T-cell (primary cell): Measurements from ENCODE around the gene IQCH. TPM values are rescaled to one million over a fixed set of nuclear protein-coding genes. Genes with fewer than 3 reads are reported as not detected.

Experiments used
- ATAC-seq, 4 experiments: fragments of 200-7000 bp in 3 of 4; fragments of 150-1000 bp in 1 of 4; cut with Tn5 transposase; replicated peaks in 1 of 4; 1 replicate in 3 of 4; 2 replicates in 1 of 4; pipeline ENCODE4 v1.10.0; 2021; ENCODE audit warnings: moderate library complexity in 3 of 4, mild to moderate bottlenecking in 2 of 4, moderate number of reproducible peaks in 1 of 4
- CTCF ChIA-PET, 2 donors: fragments of 300-600 bp; sonication (Branson Sonifier 250); formaldehyde crosslinking; loops; one replicate each; lab custom pipeline; 2022; ENCODE audit warnings: antibody characterized with exemption in 2 of 2; lab: Charles Lee
- POLR2A ChIA-PET, 2 donors: fragments of 300-600 bp; sonication (Branson Sonifier 250); formaldehyde crosslinking; loops; one replicate each; lab custom pipeline; 2022; ENCODE audit warnings: antibody characterized with exemption in 2 of 2; lab: Charles Lee
- DNase-seq, 35 experiments: peaks; one replicate each; pipeline versions ENCODE4 v3.0.0 to v3.0.0-alpha.2; 2013 to 2023
- H3K27ac ChIP-seq: one replicate; pipeline ENCODE4 v1.5.1; 2013; ENCODE audit warnings: low read length
- H3K27me3 ChIP-seq, 2 experiments: replicated peaks in 1 of 2; 1 replicate in 1 of 2; 2 replicates in 1 of 2; pipeline versions ENCODE4 v1.6.1 to v1.7.0; 2013; ENCODE audit warnings: low read length in 1 of 2, mixed read lengths in 1 of 2; ENCODE audit not compliant: control insufficient read depth in 2 of 2, insufficient read depth in 2 of 2; ENCODE audit errors: extremely low read depth in 1 of 2
- H3K36me3 ChIP-seq, 2 donors: 1 replicate in 1 of 2; 2 replicates in 1 of 2; pipeline versions ENCODE4 v1.6.1 to v1.7.0; 2013; ENCODE audit warnings: low read length in 1 of 2; ENCODE audit not compliant: control insufficient read depth in 2 of 2, insufficient read depth in 1 of 2; ENCODE audit errors: extremely low read depth in 1 of 2
- H3K4me1 ChIP-seq, 2 experiments: 1 replicate in 1 of 2; 2 replicates in 1 of 2; pipeline versions ENCODE4 v1.6.1 to v1.7.0; 2013; ENCODE audit warnings: low read length in 2 of 2, mixed read lengths in 1 of 2; ENCODE audit not compliant: insufficient read depth in 2 of 2, control insufficient read depth in 1 of 2; ENCODE audit errors: extremely low read depth in 1 of 2
- H3K4me3 ChIP-seq, 2 donors: 1 replicate in 1 of 2; 2 replicates in 1 of 2; pipeline versions ENCODE4 v1.5.1 to v1.7.0; 2013; ENCODE audit warnings: mild to moderate bottlenecking in 2 of 2, low read length in 1 of 2, moderate library complexity in 1 of 2; ENCODE audit not compliant: control insufficient read depth in 1 of 2; ENCODE audit errors: extremely low read depth in 1 of 2
- H3K9me3 ChIP-seq: 2 replicates; pipeline ENCODE4 v1.7.0; 2013
- H3K27ac Mint-ChIP-seq, 2 donors: one replicate each; pipeline ENCODE4 v1.8.0; 2020 to 2021; ENCODE audit warnings: mild to moderate bottlenecking in 2 of 2, mixed read lengths in 2 of 2
- H3K27me3 Mint-ChIP-seq, 2 donors: one replicate each; pipeline ENCODE4 v1.8.0; 2021 to 2022; ENCODE audit warnings: mixed read lengths in 2 of 2
- H3K36me3 Mint-ChIP-seq: one replicate; pipeline ENCODE4 v1.8.0; 2021; ENCODE audit warnings: mixed read lengths
- H3K4me1 Mint-ChIP-seq, 3 donors: one replicate each; pipeline ENCODE4 v1.8.0; 2020 to 2022; ENCODE audit warnings: mixed read lengths in 3 of 3, mild to moderate bottlenecking in 1 of 3
- H3K4me3 Mint-ChIP-seq, 3 donors: one replicate each; pipeline ENCODE4 v1.8.0; 2020 to 2022; ENCODE audit warnings: mild to moderate bottlenecking in 3 of 3, mixed read lengths in 3 of 3, moderate library complexity in 3 of 3
- H3K9me3 Mint-ChIP-seq, 3 donors: one replicate each; pipeline ENCODE4 v1.8.0; 2020 to 2022; ENCODE audit warnings: mixed read lengths in 3 of 3
- WGBS: methylation state at CpG from one replicate; pipeline ENCODE4 v1.1.5; 2013; ENCODE audit warnings: missing lambda C conversion rate; ENCODE audit not compliant: insufficient coverage; 5-methylcytosine and 5-hydroxymethylcytosine counted together
- total RNA-seq, 35 experiments: library from RNA in 6 of 35; stranded (reverse) in 6 of 35; fragments of 120-200 nt in 1 of 35; gene quantifications; one replicate each; pipeline versions ENCODE4 v1.2.1 to v1.2.4 and lab custom pipeline; 2013 to 2026

IQCH gene
- total RNA-seq (1 to 10 TPM in 4 of 5 donors, under 1 TPM in 1; 0.43 to 2.6 (median 1.3) TPM), total RNA-seq (lab: John Stamatoyannopoulos, UW) (0.30 to 2.5 (median 1.2) reads per million in 29 experiments)
- 1.2 TPM for total RNA-seq (2013)

DNA sequence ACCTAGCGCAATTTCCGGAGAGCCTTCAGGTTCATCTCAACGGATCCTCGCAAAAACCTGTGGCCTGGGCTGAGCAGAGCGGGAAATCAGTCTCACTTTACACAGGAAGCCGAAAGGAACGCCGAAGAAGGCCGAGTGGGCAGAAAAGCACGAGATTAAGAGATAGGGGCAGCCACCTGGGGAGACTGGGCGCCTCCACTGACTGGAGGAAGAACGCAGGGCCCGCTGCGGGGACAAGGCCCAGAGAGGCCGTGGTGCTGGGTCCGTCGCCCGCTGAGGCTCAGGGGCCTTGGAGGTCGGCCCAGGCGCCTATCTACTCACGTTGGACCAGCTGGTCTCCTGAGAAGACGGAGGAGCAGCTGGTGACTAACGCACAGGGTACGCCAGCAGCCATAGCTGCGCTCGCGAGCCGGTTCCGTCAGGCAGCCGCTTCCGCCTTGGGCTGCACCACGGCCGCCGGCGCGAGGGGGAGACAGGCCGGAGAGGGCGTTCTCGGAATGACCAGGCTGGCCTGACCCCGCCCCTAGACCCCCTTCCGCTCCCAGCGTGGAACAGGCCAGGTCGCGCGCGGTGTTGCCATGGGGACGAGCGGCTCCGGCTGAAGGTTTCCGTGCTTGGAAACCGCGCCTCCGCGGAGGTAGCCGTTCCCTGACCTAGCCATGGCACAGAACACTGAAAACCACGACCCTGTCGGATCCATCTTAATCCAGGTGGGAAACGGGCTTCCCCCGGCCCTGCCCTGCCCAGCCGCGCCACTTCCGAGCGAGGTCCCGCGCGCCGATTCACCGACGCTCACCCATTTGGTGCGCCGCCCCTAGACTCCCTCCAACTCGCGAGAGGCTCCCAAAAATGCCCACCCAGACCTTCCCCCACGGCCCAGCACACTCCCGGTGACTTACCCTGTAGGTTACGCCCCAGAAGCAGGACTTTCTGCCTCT, at the start of gene IQCH, which contains the start of gene AAGAB:
Gene IQCH (plus strand): TSS at position 549 of the 938 bp plus-strand sequence. CDS start 111 bp downstream, at position 660.
Gene AAGAB (minus strand): TSS at position 424 of the 938 bp plus-strand sequence. CDS start 30 bp downstream, at position 394.
- POLR2A ChIA-PET = no interaction called here
- ATAC-seq = peak; percentile 88 to 95 (median 94)
- under 1% methylated on average over 73 of the region's 76 CpGs for WGBS

DNA sequence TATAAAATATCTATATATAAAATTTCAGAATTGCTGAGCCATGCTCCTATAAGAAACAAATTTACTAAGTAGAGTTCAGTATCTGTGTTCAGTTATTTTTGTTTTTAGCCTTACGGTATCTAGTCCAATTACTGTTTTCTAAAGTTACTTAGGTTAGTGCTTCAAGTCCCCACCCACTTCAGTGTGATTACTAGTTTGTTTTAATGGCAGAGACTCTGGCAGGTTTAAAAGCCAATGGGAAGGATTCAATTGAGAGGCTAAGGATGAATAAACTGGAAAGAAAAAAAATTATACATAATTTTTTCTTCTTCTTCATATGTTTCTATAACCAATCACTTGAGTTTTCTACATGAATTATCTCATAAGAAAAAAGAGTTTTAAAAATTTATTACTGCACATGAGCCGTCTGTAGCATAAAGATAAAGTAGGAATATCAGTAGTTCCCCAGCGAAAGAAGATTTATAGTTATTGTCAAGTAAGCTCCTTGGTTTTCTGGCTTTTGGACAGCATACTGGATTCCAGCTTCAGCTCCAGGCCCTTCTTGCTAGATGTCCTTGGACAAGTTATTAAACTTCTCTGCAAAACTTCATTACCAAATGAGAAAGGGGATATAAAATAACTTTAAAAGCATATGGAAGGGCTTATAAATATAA, 46.9 kb upstream of the IQCH start:
- CTCF ChIA-PET = interaction anchor here in 1 of 2 donors (0.6 kb wide), 1 partner anchor 239 kb away, joined by 8 read pairs; no protein-coding TSS in a partner anchor
- peaks cover 53% of the 10 kb centered on the region for H3K36me3 Mint-ChIP-seq
- no peak for ATAC-seq

More for the DNA sequence above, at the start of gene IQCH, which contains the start of gene AAGAB:
- no peaks in the 10 kb centered on the region for H3K27me3 Mint-ChIP-seq
- Histone ChIP-seq H3K9me3 (no peaks in the 10 kb centered on the region), H3K27ac (peak within 1 kb of the TSS; percentile 81), H3K27me3 (no peaks in the 10 kb centered on the region), H3K4me1 (peaks cover 6 to 17% of the 10 kb centered on the region in 2 experiments), H3K36me3 (no peaks in the 10 kb centered on the region), H3K4me3 (peak within 1 kb of the TSS; percentile 86 to 99)
- peaks cover 2% of the 10 kb centered on the region for H3K36me3 Mint-ChIP-seq
- H3K4me1 Mint-ChIP-seq = peaks cover 39 to 49% (median 45%) of the 10 kb centered on the region in 3 donors
- H3K4me3 Mint-ChIP-seq = peak within 1 kb of the TSS; percentile 82 to 99 (median 98)
- CTCF ChIA-PET = interaction anchor here in 1 of 2 donors (4.2 kb wide), 1 partner anchor 15 kb away, joined by 14 read pairs; no protein-coding TSS in a partner anchor
- peak within 1 kb of the TSS; percentile 92 to 95 for H3K27ac Mint-ChIP-seq
- peak; percentile 76 to 99 (median 87) for DNase-seq
- no peaks in the 10 kb centered on the region for H3K9me3 Mint-ChIP-seq

DNA sequence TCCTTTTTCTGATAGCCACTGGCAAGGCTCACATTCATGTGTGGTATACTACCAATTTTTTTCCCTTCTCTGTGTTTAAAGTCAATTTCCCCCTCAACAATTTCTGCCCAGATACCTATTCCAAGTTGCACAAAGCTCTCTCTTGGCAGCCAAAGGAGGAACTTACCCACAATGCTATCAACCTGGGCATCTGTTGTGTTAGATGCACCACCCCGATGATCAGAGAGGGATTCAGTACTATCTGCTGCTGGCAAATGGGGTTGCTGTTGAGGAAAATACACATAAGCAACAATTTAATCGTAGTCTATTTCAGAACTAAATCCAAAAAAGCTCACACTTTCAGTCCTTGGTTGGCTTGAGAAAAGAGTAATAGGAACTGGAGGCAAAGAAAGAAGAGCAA, 46.2 kb upstream of the IQCH start:
- H3K9me3 Mint-ChIP-seq = no peaks in the 10 kb centered on the region
- no peak overlapping the region for H3K27ac Mint-ChIP-seq
- Histone ChIP-seq H3K4me3 (no peak overlapping the region), H3K4me1 (no peaks in the 10 kb centered on the region), H3K36me3 (peaks cover 0 to 41% of the 10 kb centered on the region in 2 donors), H3K9me3 (no peaks in the 10 kb centered on the region), H3K27me3 (no peaks in the 10 kb centered on the region), H3K27ac (no peak overlapping the region)
- ATAC-seq = no peak
- CTCF ChIA-PET = interaction anchor here in 1 of 2 donors (0.6 kb wide), 1 partner anchor 240 kb away, joined by 8 read pairs; no protein-coding TSS in a partner anchor
- peaks cover 48% of the 10 kb centered on the region for H3K36me3 Mint-ChIP-seq
- no peaks in the 10 kb centered on the region for H3K27me3 Mint-ChIP-seq
- no peaks in the 10 kb centered on the region for H3K4me1 Mint-ChIP-seq
- no CpG with 5 or more reads among the region's 2 CpGs for WGBS
- POLR2A ChIA-PET = interaction anchor here in 1 of 2 donors (0.7 kb wide), 1 partner anchor 1432 kb away, joined by 4 read pairs; no protein-coding TSS in a partner anchor
- H3K4me3 Mint-ChIP-seq = no peak overlapping the region
- no peak for DNase-seq

More for the DNA sequence above, 46.9 kb upstream of the IQCH start:
- Mint-ChIP-seq H3K4me1 (no peaks in the 10 kb centered on the region), H3K9me3 (no peaks in the 10 kb centered on the region), H3K27ac (no peak overlapping the region), H3K4me3 (no peak overlapping the region), H3K27me3 (no peaks in the 10 kb centered on the region)
- no peaks in the 10 kb centered on the region for H3K4me1 ChIP-seq
- no peak overlapping the region for H3K27ac ChIP-seq
- no peaks in the 10 kb centered on the region for H3K9me3 ChIP-seq
- H3K4me3 ChIP-seq = no peak overlapping the region
- POLR2A ChIA-PET = interaction anchor here in 1 of 2 donors (0.7 kb wide), 1 partner anchor 1431 kb away, joined by 4 read pairs; no protein-coding TSS in a partner anchor
- H3K27me3 ChIP-seq = no peaks in the 10 kb centered on the region
- 100% methylated on average over 2 of the region's 3 CpGs for WGBS
- DNase-seq = no peak
- peaks cover 0 to 46% of the 10 kb centered on the region in 2 donors for H3K36me3 ChIP-seq

DNA sequence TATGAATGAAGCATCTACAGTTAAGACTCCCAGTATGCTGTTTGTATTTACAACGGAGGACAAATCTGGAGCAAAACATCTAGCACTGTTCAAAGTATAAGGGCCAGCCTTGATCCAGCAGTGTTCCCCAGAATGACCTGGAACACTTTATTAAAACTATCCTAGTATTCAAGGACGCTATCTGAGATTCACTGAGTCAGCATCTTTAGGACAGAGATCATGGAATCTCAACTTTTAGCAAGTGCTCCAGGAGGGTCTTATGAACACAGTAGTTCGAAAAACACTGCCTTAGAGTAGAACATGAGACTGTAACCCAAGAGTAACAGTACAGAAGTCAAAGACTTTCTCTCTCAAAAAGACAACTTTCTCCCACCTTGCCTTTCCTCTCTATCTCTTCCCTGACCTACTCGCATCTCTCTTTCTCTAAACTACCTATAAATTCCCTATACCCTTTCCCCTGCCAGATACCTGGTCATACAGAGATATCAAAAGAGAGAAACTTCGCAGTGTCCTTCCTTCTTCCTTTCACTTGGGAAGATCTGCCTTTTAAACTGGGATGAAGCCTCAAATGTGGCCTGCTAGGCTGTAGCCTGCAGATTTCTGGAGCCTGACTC, 43.9 kb upstream of the IQCH start:
- H3K27me3 ChIP-seq = no peaks in the 10 kb centered on the region
- no peaks in the 10 kb centered on the region for H3K27me3 Mint-ChIP-seq
- ATAC-seq = no peak
- peaks cover 34% of the 10 kb centered on the region for H3K36me3 Mint-ChIP-seq
- 98% methylated on average over 4 of the region's 5 CpGs for WGBS
- no peaks in the 10 kb centered on the region for H3K4me1 Mint-ChIP-seq
- H3K27ac Mint-ChIP-seq = no peak overlapping the region
- DNase-seq = no peak
- H3K9me3 ChIP-seq = no peaks in the 10 kb centered on the region
- ChIA-PET CTCF (no interaction called here), POLR2A (no interaction called here)
- peaks cover 0 to 35% of the 10 kb centered on the region in 2 donors for H3K36me3 ChIP-seq
- H3K4me3 Mint-ChIP-seq = no peak overlapping the region
- no peak overlapping the region for H3K4me3 ChIP-seq
- H3K4me1 ChIP-seq = no peaks in the 10 kb centered on the region
- H3K9me3 Mint-ChIP-seq = no peaks in the 10 kb centered on the region
- H3K27ac ChIP-seq = no peak overlapping the region

DNA sequence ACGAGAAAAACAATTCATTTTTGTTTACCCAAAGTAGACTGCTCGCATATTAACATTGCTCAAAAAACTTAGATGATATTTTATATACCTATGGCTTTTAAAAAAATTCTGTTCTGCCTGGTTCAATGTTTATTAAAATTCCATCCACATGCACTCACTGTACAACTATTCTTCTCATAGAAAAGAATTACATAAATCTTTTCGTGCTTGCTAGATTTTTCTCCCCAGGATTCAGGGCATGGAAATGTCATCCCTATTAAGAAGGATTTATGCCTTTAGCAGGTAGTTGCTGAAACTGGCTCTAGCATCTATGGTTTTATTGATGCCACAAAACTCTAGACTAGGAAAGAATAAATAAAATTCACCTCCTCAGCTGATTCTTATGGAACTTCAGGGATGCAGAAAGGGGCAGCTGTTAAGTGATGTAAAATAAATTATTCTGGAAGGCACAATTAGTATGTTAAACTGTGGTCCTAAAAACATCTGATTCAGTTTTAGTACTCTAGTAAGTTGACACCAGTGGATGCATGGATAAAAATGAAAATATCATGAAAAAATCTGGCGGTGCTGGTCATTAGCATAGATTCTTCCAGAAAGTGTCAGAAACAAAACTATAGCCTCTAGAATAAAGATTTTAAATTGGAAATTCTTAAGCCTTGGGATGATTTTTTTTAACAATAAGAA, 41.8 kb upstream of the IQCH start:
- no peaks in the 10 kb centered on the region for H3K9me3 ChIP-seq

More for the DNA sequence above, 41.8 kb upstream of the IQCH start:
- H3K27ac Mint-ChIP-seq = no peak overlapping the region
- H3K4me1 Mint-ChIP-seq = no peaks in the 10 kb centered on the region
- Histone ChIP-seq H3K4me3 (no peak overlapping the region), H3K27me3 (no peaks in the 10 kb centered on the region), H3K27ac (no peak overlapping the region), H3K4me1 (no peaks in the 10 kb centered on the region), H3K36me3 (peaks cover 0 to 20% of the 10 kb centered on the region in 2 donors)
- DNase-seq (no peak), ATAC-seq (no peak)
- H3K27me3 Mint-ChIP-seq = no peaks in the 10 kb centered on the region
- H3K9me3 Mint-ChIP-seq = no peaks in the 10 kb centered on the region
- no CpG with 5 or more reads among the region's 4 CpGs for WGBS
- ChIA-PET CTCF (no interaction called here), POLR2A (no interaction called here)
- H3K36me3 Mint-ChIP-seq = peaks cover 29% of the 10 kb centered on the region
- H3K4me3 Mint-ChIP-seq = no peak overlapping the region
